Fibroblast of skin of right quadriceps (primary cell): Measurements from ENCODE around the gene THPO.

ENCODE experiments used
- DNase-seq: peaks from one replicate; pipeline ENCODE4 v3.0.0-alpha.2; 2013

THPO gene

GRCh38 chr3:184384342-184384741 is 6.3 kb upstream of the THPO start:
- DNase-seq: no peak

GRCh38 chr3:184383033-184383740 is 5.2 kb upstream of the THPO start:
- no peak for DNase-seq

- no peak for DNase-seq
Measured at GRCh38 chr3:184382326-184383032, 4.5 kb upstream of the THPO start.

- no peak for DNase-seq
Measured at GRCh38 chr3:184381261-184382224, 3.5 kb upstream of the THPO start.

- DNase-seq: no peak
Measured at GRCh38 chr3:184380627-184381260, 2.7 kb upstream of the THPO start.

GRCh38 chr3:184380185-184380626 is 2.2 kb upstream of the THPO start:
- DNase-seq: peak; percentile 17

- no peak for DNase-seq
Measured at GRCh38 chr3:184379358-184380184, 1.6 kb upstream of the THPO start, which contains the start of gene CHRD. Gene CHRD, plus strand, starts transcription at chr3:184380054. Its CDS starts 265 bp downstream, at chr3:184380319.

GRCh38 chr3:184378651-184379357 is 797 bp upstream of the THPO start:
- no peak for DNase-seq

- no peak for DNase-seq
Measured at GRCh38 chr3:184377374-184377773, 633 bp downstream of the THPO start.

- DNase-seq: no peak
Measured at GRCh38 chr3:184375747-184376461, 2.1 kb downstream of the THPO start.

- DNase-seq: no peak
Measured at GRCh38 chr3:184373422-184373821, 4.6 kb downstream of the THPO start.

- no peak for DNase-seq
Measured at GRCh38 chr3:184372911-184373310, 5.1 kb downstream of the THPO start.

- DNase-seq: no peak
Measured at GRCh38 chr3:184372296-184372821, 5.6 kb downstream of the THPO start.

GRCh38 chr3:184371570-184372018 is 6.4 kb downstream of the THPO start:
- peak; percentile 82 for DNase-seq

GRCh38 chr3:184368586-184369183 is 9.3 kb downstream of the THPO start:
- DNase-seq: peak; percentile 58

GRCh38 chr3:184368116-184368515 is 9.9 kb downstream of the THPO start:
- no peak for DNase-seq

- peak; percentile 65 for DNase-seq
Measured at GRCh38 chr3:184366619-184367289, 11.3 kb downstream of the THPO start.

GRCh38 chr3:184362668-184363546 is 15.1 kb downstream of the THPO start:
- DNase-seq: peak; percentile 97
